Esophagus squamous epithelium (tissue), 5 donors: Measurements from ENCODE around the gene KCNK2. TPM values are rescaled to one million over a fixed set of nuclear protein-coding genes. Genes with fewer than 3 reads are reported as not detected.

ENCODE experiments used
- DNase-seq: peaks from one replicate; lab custom pipeline; 2025; lab: John Stamatoyannopoulos, UW
- H3K27ac ChIP-seq, 4 donors: fragments of 200-600 bp; sonication (generic); one replicate each; pipeline ENCODE4 v1.5.1; 2016 to 2019; ENCODE audit warnings: mild to moderate bottlenecking in 1 of 4
- H3K27me3 ChIP-seq, 4 donors: fragments of 200-600 bp; sonication (generic); 1 replicate in 3 of 4; 2 replicates in 1 of 4; pipeline versions ENCODE4 v1.5.1 to v1.6.0; 2017 to 2021; ENCODE audit warnings: antibody characterized with exemption in 1 of 4
- H3K36me3 ChIP-seq, 3 donors: fragments of 200-600 bp; sonication (generic); one replicate each; pipeline ENCODE4 v1.5.1; 2016 to 2019
- H3K4me1 ChIP-seq, 3 donors: fragments of 200-600 bp; sonication (generic); one replicate each; pipeline ENCODE4 v1.5.1; 2017 to 2019
- H3K4me3 ChIP-seq, 4 donors: fragments of 200-600 bp; sonication (generic); 1 replicate in 3 of 4; 2 replicates in 1 of 4; pipeline ENCODE4 v1.5.1; 2016 to 2019; ENCODE audit warnings: mild to moderate bottlenecking in 2 of 4, moderate library complexity in 1 of 4
- H3K9me3 ChIP-seq, 3 donors: fragments of 200-600 bp; sonication (generic); one replicate each; pipeline ENCODE4 v1.5.1; 2016 to 2019
- CTCF ChIP-seq, 6 experiments: fragments of 450-650 bp in 4 of 6; fragments of 200-600 bp in 2 of 6; sonication (generic) in 2 of 6; IDR thresholded peaks; one replicate each; pipeline ENCODE4 v1.5.1; 2016 to 2019; ENCODE audit warnings: antibody characterized with exemption in 6 of 6, mild to moderate bottlenecking in 4 of 6, moderate library complexity in 4 of 6
- POLR2A ChIP-seq, 4 donors: fragments of 450-650 bp; IDR thresholded peaks; one replicate each; pipeline ENCODE4 v1.6.1; 2017; ENCODE audit warnings: antibody characterized with exemption in 4 of 4, mild to moderate bottlenecking in 4 of 4, moderate library complexity in 3 of 4
- WGBS, 2 donors: methylation state at CpG; one replicate each; pipeline ENCODE4 v1.1.5; 2018; 5-methylcytosine and 5-hydroxymethylcytosine counted together
- intact Hi-C: fragments of 100-400 bp; cut with DNase I; formaldehyde crosslinking; loops from one replicate; pipeline ENCODE4 v1.15.0; 2022
- total RNA-seq, 4 donors: library from RNA; depleted of rRNA; stranded (reverse); fragments of >200 nt; gene quantifications; one replicate each; pipeline ENCODE4 v1.1.0, GENCODE V29; 2016
- donor health status: DM: yes; HTN: yes; CAD: no.

The KCNK2 gene
- total RNA-seq, 4 donors from 2014 or later: 0.23 to 0.95 TPM; not detected in 2

GRCh38 chr1:215276582-215276981 is 194.0 kb downstream of the KCNK2 start:
- intact Hi-C loops: no loop called here
- no peak for DNase-seq
- Histone ChIP-seq H3K27ac (no peak overlapping the region), H3K4me1 (no peaks in the 10 kb centered on the region), H3K36me3 (no peaks in the 10 kb centered on the region), H3K27me3 (no peaks in the 10 kb centered on the region), H3K9me3 (no peaks in the 10 kb centered on the region), H3K4me3 (no peak overlapping the region)
- 41 to 57% methylated on average over 1 of the region's 1 CpG for WGBS, 2 donors
- no peak for TF ChIP-seq CTCF (IDR thresholded peaks at IDR 0.05)
- TF ChIP-seq POLR2A (IDR thresholded peaks at IDR 0.05): no peak

- Histone ChIP-seq H3K4me1 (no peaks in the 10 kb centered on the region), H3K27ac (no peak overlapping the region), H3K4me3 (no peak overlapping the region), H3K9me3 (no peaks in the 10 kb centered on the region), H3K27me3 (no peaks in the 10 kb centered on the region), H3K36me3 (no peaks in the 10 kb centered on the region)
- whole genome bisulfite sequencing, 2 donors: 26 to 31% methylated on average over 2 of the region's 2 CpGs
- no peak for DNase-seq
- TF ChIP-seq CTCF (IDR thresholded peaks at IDR 0.05): no peak
- no peak for TF ChIP-seq POLR2A (IDR thresholded peaks at IDR 0.05)
- intact Hi-C loops: no loop called here
Measured at GRCh38 chr1:215277532-215277931, 195.0 kb downstream of the KCNK2 start.

- TF ChIP-seq CTCF (IDR thresholded peaks at IDR 0.05) (no peak), POLR2A (IDR thresholded peaks at IDR 0.05) (no peak)
- Histone ChIP-seq H3K27me3 (no peaks in the 10 kb centered on the region), H3K9me3 (no peaks in the 10 kb centered on the region), H3K27ac (no peak overlapping the region), H3K4me3 (no peak overlapping the region), H3K36me3 (no peaks in the 10 kb centered on the region), H3K4me1 (no peaks in the 10 kb centered on the region)
- intact Hi-C loops: no loop called here
- no peak for DNase-seq
- 81% methylated on average over 3 of the region's 3 CpGs for WGBS, 2 donors
Measured at GRCh38 chr1:215279682-215280081, 197.1 kb downstream of the KCNK2 start.

- intact Hi-C loops: no loop called here
- no peak for DNase-seq
- no peaks in the 10 kb centered on the region for H3K36me3 ChIP-seq
- H3K27ac ChIP-seq: no peak overlapping the region
- H3K27me3 ChIP-seq: no peaks in the 10 kb centered on the region
- TF ChIP-seq CTCF (IDR thresholded peaks at IDR 0.05): no peak
- TF ChIP-seq POLR2A (IDR thresholded peaks at IDR 0.05): no peak
- no peaks in the 10 kb centered on the region for H3K4me1 ChIP-seq
- H3K4me3 ChIP-seq: no peak overlapping the region
- H3K9me3 ChIP-seq: no peaks in the 10 kb centered on the region
- 77 to 86% methylated on average over 3 of the region's 3 CpGs for WGBS, 2 donors
Measured at GRCh38 chr1:215282557-215282956, 200.0 kb downstream of the KCNK2 start.

GRCh38 chr1:215285013-215285800 is 202.7 kb downstream of the KCNK2 start:
- no peak for DNase-seq
- Histone ChIP-seq H3K4me3 (no peak overlapping the region), H3K9me3 (no peaks in the 10 kb centered on the region), H3K27me3 (no peaks in the 10 kb centered on the region), H3K4me1 (no peaks in the 10 kb centered on the region), H3K27ac (no peak overlapping the region), H3K36me3 (no peaks in the 10 kb centered on the region)
- no peak for TF ChIP-seq POLR2A (IDR thresholded peaks at IDR 0.05)
- no peak for TF ChIP-seq CTCF (IDR thresholded peaks at IDR 0.05)
- WGBS, 2 donors: 58 to 65% methylated on average over 3 of the region's 3 CpGs
- intact Hi-C loops: no loop called here
